ENCODE measurements around the gene MXD3. TPM values are rescaled to one million over a fixed set of nuclear protein-coding genes. Genes with fewer than 3 reads are reported as not detected.

MXD3 gene
- total and polyA plus RNA-seq, 2 experiments from 2014 or later = 9.9 to 11.6 TPM

- TF ChIP-seq ZNF462 (CRISPR knock-in tag; IDR thresholded peaks at IDR 0.05) = no peak
- TF ChIP-seq STAT1 (IDR thresholded peaks at IDR 0.05; ENCODE audit: unreplicated experiment) = no peak
- TF ChIP-seq ZNF114 (CRISPR knock-in tag; IDR thresholded peaks at IDR 0.05) = no peak
Observed at GRCh38 chr5:177319913-177320588, 8.4 kb upstream of the MXD3 start (continued).

- no peak overlapping the region for H2AFZ ChIP-seq
- no peaks in the 10 kb centered on the region; the same call in 2 of the 3 replicates for H3K36me3 Mint-ChIP-seq (ENCODE audit: low read depth)
- peaks cover under 1% of the 10 kb centered on the region; the same call in 1 of the 2 replicates for H3K4me1 ChIP-seq (ENCODE audit: insufficient read depth)
- no peak overlapping the region for H3K27ac Mint-ChIP-seq
- peak; percentile 87 for DNase-seq (ENCODE audit: low spot score)
- TF ChIP-seq CREB1 (CRISPR knock-in tag; IDR thresholded peaks at IDR 0.05; ENCODE audit: low read depth) (no peak), CTCF (conservative IDR thresholded peaks at IDR 0.05; ENCODE audit: low read depth in 2 of 2) (peak; percentile 95 to 98)
- H3K9me3 Mint-ChIP-seq = no peaks in the 10 kb centered on the region; the same call in 1 of the 3 replicates
- no peaks in the 10 kb centered on the region; the same call in 1 of the 2 replicates for H3K36me3 ChIP-seq (ENCODE audit: insufficient read depth)
- H4K20me1 ChIP-seq (replicated peaks; ENCODE audit: insufficient read depth) = no peaks in the 10 kb centered on the region
- H3K9me2 ChIP-seq (ENCODE audit: insufficient read depth) = no peaks in the 10 kb centered on the region
- peaks cover 19% of the 10 kb centered on the region for H3K27me3 Mint-ChIP-seq (ENCODE audit: insufficient read depth, low read depth, poor library complexity)
- ATAC-seq = peak; percentile 63
- H3K4me1 Mint-ChIP-seq = peaks cover 5% of the 10 kb centered on the region
- no peak overlapping the region for H3K4me3 ChIP-seq
- no peaks in the 10 kb centered on the region for H3K79me2 ChIP-seq (replicated peaks; ENCODE audit: insufficient read depth)
- peak overlapping the region; percentile 30; the same call in 1 of the 3 replicates for H3K4me3 Mint-ChIP-seq
- no peak overlapping the region for H3K4me2 ChIP-seq
- no peak overlapping the region for H3K27ac ChIP-seq (ENCODE audit: low read depth)
- peaks cover 5% of the 10 kb centered on the region for H3F3A ChIP-seq (replicated peaks; ENCODE audit: low read depth)
- H3K27me3 ChIP-seq (ENCODE audit: insufficient read depth) = no peaks in the 10 kb centered on the region
Observed at GRCh38 chr5:177317959-177318377, 6.3 kb upstream of the MXD3 start.

Data from GM23338 (cell line).